NK-92 (cell line): ENCODE results near the gene MYBPHL.

Experiments used
- DNase-seq: peaks from one replicate; lab custom pipeline; 2025; ENCODE audit not compliant: unreplicated experiment; lab: John Stamatoyannopoulos, UW

Gene MYBPHL

DNA sequence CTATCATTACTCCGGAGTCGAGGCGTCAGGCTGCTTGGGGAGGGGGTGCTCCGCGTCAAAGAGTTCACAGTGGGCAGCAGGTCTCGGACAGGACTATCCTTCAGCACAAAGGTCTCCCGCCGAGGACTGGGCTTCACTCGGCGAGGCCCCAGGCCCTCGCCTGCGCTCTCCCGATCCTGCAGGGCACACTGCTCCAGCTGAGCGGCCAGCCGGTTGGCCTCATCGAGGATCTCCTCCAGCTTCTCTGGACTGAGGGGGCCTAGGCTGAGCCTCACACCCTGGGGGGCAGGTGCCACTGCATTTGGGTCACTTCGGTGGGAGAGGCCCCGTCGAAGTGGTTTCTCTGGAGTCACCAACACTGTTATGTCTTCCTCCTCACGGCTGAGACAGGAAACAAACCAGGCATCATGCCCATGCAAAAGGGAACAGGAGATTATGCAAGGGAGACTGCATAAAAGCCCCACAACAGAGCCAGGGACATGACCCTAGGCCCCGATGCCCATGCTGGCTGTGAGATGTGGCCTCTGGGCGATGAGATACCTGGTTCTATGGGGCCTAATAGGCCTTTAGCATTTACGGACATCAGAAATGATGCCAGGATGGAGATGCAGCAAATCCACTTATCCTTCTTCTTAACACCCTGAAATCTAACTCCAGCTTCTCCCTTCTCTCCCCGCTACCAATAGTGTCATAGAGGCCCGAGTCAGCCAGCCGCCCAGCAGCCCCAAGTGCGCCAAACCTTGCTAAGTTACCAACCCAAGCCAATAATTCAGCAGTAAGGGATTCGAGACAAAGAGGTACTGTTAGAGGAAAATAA, 24.9 kb downstream of the MYBPHL start:
- no peak for DNase-seq

DNA sequence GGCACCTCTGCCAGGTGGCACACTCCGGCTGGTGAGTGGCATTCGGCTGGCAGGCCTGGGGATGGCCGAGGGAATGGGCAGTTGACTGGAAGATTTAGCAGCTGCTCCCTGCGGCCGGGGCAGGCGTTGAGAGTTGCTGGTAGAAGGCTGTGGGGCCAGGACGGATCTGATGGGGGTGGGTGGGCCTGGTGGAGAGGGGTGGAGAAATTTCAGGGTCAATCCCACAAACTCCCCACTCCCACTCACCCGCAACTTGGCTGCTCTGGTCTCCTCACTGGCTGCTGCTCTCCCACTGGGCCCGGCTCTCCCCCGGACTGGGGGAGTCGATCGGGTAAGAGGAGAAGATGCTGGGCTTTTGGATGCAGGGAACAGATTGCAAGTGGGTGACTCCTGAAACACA, 25.9 kb downstream of the MYBPHL start:
- no peak for DNase-seq

DNA sequence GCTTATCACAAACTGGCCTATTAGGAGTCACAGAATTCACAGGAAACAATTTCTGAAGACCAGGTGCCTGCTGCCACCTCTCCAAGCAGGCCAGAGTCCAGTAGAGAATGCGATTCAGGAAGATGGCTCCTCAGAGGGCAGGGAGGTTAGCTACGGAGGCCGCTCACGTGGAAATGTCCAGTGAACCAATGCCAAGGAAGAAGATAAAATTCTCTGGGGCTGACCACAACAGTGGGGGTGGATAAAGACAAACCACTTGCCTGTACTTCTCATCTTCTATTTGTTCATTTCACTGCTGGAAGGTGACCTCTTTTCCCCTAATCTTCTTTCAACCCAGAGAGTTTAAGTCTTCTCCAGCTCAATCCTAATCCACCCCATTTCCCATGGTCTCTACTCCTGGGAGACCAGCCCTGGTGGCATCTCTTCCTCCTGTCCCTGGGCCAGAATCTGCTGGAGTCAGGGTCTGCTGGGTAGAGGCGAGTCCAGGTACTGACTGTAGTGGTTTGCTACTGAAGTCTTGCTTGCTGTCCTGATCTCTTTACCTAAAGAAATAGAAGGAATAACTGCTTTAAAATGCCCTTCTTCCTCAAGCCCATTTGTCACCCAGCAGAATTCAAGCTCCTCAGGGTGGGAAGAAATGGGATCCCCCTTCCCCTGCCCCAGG, 27.1 kb downstream of the MYBPHL start:
- DNase-seq = no peak

DNA sequence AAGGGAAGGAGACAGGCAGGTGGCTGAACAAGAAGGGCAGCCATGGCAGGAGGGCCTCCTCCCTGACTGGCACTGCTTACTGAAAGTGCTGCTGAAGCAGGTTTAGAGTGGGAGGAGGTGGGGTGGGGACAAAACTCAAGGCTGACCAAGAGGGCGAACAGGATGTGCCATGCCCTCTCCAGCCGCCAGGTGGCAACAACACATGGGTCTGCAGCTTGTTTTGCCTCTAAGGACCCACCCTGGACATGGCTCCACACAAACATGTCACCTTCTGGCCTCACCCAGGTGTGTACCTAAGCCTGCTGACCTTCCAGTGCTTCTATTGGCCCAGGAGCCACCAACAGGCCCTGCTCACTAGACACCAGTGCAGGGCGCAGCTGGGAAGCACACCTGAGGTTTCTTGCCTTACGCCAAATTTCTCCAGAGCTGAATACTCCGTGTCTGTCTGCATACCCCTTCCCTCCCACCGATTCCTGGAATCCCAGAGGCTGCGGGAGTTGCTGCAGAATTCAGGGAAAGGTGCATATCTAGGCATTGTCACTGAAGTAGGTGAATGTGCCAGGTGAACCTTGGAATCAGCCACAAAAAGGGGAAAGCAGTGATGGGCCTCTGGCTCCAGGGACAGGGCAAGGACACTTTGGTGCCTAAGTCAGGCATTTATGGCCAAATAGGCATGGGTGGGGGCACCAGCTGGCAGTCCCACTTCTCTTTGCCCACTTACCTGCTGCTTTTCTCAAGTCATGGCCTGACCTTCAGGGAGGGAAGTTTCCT, 29.2 kb downstream of the MYBPHL start:
- DNase-seq = no peak

- DNase-seq = no peak
Observed at GRCh38 chr1:109275706-109276345, 31.0 kb downstream of the MYBPHL start.

- DNase-seq = no peak
Observed at GRCh38 chr1:109274533-109275476, 32.0 kb downstream of the MYBPHL start.

DNA sequence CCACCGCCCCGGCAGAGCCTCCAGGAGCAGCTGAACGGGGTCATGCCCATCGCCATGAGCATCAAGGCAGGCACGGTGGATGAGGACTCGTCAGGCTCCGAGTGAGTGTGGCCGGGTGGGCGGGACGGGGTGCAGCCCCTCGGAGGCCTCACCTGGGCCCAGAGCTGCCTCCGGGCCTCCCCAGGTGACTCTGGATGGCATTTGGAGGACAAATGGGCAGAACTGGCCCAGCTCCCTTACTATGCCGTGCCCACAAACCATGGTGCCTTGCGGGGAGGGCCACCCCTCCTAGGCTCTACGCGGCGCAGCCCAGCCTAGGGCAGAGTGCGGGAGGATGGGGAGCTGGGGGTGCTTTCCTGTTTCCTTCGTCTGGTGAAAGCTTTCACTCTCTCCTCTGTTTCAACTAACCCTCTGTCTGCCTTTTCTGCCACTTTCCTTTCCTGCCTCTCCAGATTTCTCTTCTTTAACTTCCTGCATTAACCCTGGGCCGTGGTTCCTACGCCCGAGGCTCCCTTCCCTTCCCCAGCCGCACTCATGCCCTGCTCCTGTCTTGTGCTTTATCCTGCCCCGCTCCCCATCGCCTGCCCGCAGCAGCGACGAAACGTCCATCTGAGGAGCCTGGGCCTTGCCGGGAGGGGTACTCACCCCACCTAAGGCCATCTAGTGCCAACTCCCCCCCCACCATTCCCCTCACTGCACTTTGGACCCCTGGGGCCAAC, 33.1 kb downstream of the MYBPHL start:
- DNase-seq = no peak

- DNase-seq = no peak
Observed at GRCh38 chr1:109272831-109273547, 33.8 kb downstream of the MYBPHL start.

DNA sequence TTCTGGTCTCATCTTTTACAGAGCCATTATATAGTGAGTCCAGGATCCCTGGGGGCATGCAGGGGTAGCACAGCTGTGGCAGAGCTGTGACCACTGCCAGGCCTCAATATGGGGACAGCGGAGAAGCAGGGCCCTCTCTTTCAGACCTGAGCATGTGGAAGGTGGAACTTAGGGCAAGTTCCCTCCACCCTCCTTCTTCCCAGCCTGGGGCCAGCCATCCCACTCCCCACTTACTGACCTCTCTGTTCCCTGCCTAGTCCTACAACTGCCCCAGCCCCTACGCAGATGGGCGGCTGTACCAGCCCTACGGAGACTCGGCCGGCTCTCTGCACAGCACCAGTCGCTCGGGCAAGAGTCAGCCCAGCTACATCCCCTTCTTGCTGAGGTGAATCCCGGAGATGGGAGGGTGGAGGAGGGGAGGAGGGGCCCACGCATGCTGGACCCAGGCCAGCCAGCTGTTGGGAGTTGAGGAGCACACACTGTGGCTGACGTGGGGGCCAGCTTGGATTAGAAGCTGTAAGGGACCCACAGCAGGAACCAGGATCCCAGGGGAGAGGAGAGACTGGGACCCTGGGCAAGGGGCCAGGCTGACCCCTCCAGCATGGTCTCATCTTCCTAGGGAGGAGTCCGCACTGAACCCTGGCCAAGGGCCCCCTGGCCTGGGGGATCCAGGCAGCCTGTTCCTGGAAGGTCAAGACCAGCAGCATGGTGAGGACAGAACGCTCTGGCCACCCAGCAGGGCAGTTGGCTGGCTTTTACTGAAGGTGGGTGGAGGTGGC, 34.6 kb downstream of the MYBPHL start:
- DNase-seq = no peak

GRCh38 chr1:109271458-109271857, 35.4 kb downstream of the MYBPHL start:
- DNase-seq = no peak

GRCh38 chr1:109270623-109271317, 36.0 kb downstream of the MYBPHL start:
- no peak for DNase-seq

DNA sequence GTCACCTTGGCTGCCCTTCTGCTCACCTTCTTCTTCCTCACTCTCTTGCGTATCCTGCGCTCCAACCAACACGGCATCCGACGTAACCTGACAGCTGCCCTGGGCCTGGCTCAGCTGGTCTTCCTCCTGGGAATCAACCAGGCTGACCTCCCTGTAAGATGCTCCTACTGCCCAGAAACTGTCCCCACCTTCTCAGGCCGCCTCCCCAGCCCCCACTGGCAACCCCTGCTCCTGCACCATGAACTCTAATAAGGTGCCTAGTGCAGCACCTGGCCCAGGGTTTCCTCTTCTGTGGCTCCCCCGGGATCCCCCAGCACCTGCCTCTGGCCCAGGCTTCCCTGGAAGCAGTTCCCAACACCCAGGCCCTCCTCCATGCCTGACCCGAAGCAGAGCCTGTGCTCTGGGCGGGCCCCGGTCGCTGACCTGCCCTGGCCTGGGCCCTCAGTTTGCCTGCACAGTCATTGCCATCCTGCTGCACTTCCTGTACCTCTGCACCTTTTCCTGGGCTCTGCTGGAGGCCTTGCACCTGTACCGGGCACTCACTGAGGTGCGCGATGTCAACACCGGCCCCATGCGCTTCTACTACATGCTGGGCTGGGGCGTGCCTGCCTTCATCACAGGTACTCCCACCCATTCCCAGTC, 36.7 kb downstream of the MYBPHL start:
- DNase-seq = no peak

DNA sequence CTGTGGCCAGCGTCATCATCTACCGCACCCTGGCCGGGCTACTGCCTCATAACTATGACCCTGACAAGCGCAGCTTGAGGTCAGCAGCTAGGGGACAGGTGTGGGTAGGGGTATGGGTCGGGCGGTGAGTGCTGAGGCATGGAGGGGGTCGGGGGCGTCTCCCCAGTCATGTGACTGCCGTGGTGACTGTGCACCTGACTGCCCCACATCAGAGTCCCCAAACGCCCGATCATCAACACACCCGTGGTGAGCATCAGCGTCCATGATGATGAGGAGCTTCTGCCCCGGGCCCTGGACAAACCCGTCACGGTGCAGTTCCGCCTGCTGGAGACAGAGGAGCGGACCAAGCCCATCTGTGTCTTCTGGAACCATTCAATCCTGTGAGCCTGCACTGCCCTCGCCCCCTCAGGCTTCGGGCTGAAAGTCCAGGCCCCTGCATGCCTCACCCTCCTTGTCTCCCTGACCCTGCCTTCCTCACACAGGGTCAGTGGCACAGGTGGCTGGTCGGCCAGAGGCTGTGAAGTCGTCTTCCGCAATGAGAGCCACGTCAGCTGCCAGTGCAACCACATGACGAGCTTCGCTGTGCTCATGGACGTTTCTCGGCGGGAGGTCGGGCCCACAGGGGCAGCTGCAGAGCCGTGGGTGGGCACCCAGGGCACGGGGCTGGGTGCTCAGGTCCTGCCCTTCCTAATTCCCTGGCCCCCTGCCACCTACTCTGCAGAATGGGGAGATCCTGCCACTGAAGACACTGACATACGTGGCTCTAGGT, 37.4 kb downstream of the MYBPHL start:
- DNase-seq = no peak

GRCh38 chr1:109268431-109269211, 38.2 kb downstream of the MYBPHL start:
- DNase-seq = no peak

DNA sequence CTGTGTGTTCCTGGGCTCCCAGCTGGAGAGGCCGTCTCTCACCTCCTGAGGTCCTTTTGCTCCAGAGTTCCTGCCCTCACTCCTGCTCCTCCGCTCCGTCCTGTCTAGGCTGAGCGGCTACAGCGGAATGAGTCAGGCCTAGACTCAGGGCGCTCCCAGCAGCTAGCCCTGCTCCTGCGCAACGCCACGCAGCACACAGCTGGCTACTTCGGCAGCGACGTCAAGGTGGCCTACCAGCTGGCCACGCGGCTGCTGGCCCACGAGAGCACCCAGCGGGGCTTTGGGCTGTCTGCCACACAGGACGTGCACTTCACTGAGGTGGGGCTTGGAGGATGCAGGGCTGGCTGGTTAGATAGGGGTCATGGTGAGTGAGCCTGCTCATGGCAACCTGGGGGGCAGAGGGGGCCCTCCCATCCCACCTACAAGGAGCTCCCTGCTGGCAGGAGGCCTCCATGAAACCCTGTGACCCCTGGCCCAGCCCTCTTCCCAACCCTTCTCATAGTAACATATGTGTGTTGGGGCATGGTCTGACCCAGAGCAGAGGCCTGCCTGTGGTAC, 39.0 kb downstream of the MYBPHL start:
- DNase-seq = no peak
